GM10248 (cell line): ENCODE results near the gene TMEM63C.

Experiments used
- CTCF ChIA-PET: fragments of 300-600 bp; sonication (Branson Sonifier 250); formaldehyde crosslinking; extraction: SDS; loops from one replicate; lab custom pipeline; 2021; ENCODE audit warnings: antibody characterized with exemption; lab: Yijun Ruan, JAX
- POLR2A ChIA-PET: fragments of 350-650 bp; sonication (Branson Sonifier 250); formaldehyde crosslinking; extraction: SDS; loops from one replicate; lab custom pipeline; 2020; ENCODE audit warnings: antibody characterized with exemption; lab: Yijun Ruan, JAX
- DNase-seq: peaks from one replicate; pipeline ENCODE4 v3.0.0; 2012; ENCODE audit errors: extremely low spot score
- CTCF ChIP-seq: IDR thresholded peaks from 2 replicates; pipeline ENCODE4 v1.5.1; 2012; ENCODE audit warnings: mild to moderate bottlenecking, low read depth; ENCODE audit errors: extremely low read depth, missing control alignments, control extremely low read depth

TMEM63C gene

GRCh38 chr14:77214216-77214615 is 32.6 kb downstream of the TMEM63C start:
- POLR2A ChIA-PET = no interaction called here
- DNase-seq = no peak
- CTCF ChIA-PET = interaction anchor here (1.2 to 4.5 kb wide), 13 partner anchors 10 to 340 kb away, joined by 3 to 28 read pairs (median 7); no protein-coding TSS in a partner anchor
- TF ChIP-seq CTCF = no peak

GRCh38 chr14:77217551-77217950 is 36.0 kb downstream of the TMEM63C start:
- CTCF ChIA-PET = interaction anchor here (1.1 kb wide), 1 partner anchor 32 kb away, joined by 3 read pairs; no protein-coding TSS in a partner anchor
- POLR2A ChIA-PET = no interaction called here
- no peak for TF ChIP-seq CTCF
- no peak for DNase-seq

GRCh38 chr14:77219591-77219990 is 38.0 kb downstream of the TMEM63C start:
- ChIA-PET CTCF (no interaction called here), POLR2A (no interaction called here)
- DNase-seq = no peak
- TF ChIP-seq CTCF = no peak

- no peak for DNase-seq
- ChIA-PET POLR2A (no interaction called here), CTCF (no interaction called here)
- no peak for TF ChIP-seq CTCF
Measured at GRCh38 chr14:77220246-77221017, 38.8 kb downstream of the TMEM63C start.

GRCh38 chr14:77221241-77221871 is 39.8 kb downstream of the TMEM63C start:
- DNase-seq = no peak
- CTCF ChIA-PET = interaction anchor here (1.7 kb wide), 1 partner anchor 8 kb away, joined by 9 read pairs; no protein-coding TSS in a partner anchor
- no peak for TF ChIP-seq CTCF
- POLR2A ChIA-PET = no interaction called here

GRCh38 chr14:77222546-77223225 is 41.1 kb downstream of the TMEM63C start:
- DNase-seq = no peak
- CTCF ChIA-PET = interaction anchor here (1.7 kb wide), 1 partner anchor 10 kb away, joined by 9 read pairs; no protein-coding TSS in a partner anchor
- no peak for TF ChIP-seq CTCF
- POLR2A ChIA-PET = no interaction called here
